ENCODE measurements around the gene TMEM91.

TMEM91 gene

GRCh38 chr19:41328157-41328841, 48.0 kb upstream of the TMEM91 start:
- peaks cover 28% of the 10 kb centered on the region for H3K79me2 ChIP-seq (ENCODE audit: insufficient read depth, low read length)
- H3K36me3 ChIP-seq (ENCODE audit: insufficient read depth, low read length), result peaks cover 42% of the 10 kb centered on the region; the same call in 1 of the 2 replicates
- H3F3A ChIP-seq (ENCODE audit: low read depth), result peaks cover 9% of the 10 kb centered on the region
- peak overlapping the region; percentile 72 for H3K9ac ChIP-seq (ENCODE audit: low read depth, low read length, poor library complexity, severe bottlenecking)
- no peaks in the 10 kb centered on the region for H3K27me3 ChIP-seq (ENCODE audit: insufficient read depth, low read length, poor library complexity, severe bottlenecking)
- H3K4me2 ChIP-seq (ENCODE audit: low read depth, low read length, poor library complexity, severe bottlenecking), result peak overlapping the region; percentile 99
- no peaks in the 10 kb centered on the region for H3K9me3 ChIP-seq (ENCODE audit: insufficient read depth, low read depth, low read length)
- H4K20me1 ChIP-seq (ENCODE audit: insufficient read depth, low read length, poor library complexity, severe bottlenecking), result peaks cover 22% of the 10 kb centered on the region
- no peaks in the 10 kb centered on the region for H3K9me2 ChIP-seq (replicated peaks; ENCODE audit: low read depth, low read length)
- TF ChIP-seq, protein P1, sequence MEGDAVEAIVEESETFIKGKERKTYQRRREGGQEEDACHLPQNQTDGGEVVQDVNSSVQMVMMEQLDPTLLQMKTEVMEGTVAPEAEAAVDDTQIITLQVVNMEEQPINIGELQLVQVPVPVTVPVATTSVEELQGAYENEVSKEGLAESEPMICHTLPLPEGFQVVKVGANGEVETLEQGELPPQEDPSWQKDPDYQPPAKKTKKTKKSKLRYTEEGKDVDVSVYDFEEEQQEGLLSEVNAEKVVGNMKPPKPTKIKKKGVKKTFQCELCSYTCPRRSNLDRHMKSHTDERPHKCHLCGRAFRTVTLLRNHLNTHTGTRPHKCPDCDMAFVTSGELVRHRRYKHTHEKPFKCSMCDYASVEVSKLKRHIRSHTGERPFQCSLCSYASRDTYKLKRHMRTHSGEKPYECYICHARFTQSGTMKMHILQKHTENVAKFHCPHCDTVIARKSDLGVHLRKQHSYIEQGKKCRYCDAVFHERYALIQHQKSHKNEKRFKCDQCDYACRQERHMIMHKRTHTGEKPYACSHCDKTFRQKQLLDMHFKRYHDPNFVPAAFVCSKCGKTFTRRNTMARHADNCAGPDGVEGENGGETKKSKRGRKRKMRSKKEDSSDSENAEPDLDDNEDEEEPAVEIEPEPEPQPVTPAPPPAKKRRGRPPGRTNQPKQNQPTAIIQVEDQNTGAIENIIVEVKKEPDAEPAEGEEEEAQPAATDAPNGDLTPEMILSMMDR (conservative IDR thresholded peaks at IDR 0.05; ENCODE audit: low read length), result no peak
- TF ChIP-seq EZH2phosphoT487 (IDR thresholded peaks at IDR 0.05; ENCODE audit: borderline replicate concordance), result no peak
- no peak overlapping the region for H2AFZ ChIP-seq (ENCODE audit: low read length)
- peaks cover 36% of the 10 kb centered on the region for H3K4me1 ChIP-seq (ENCODE audit: insufficient read depth, low read length, poor library complexity, severe bottlenecking)
- peak overlapping the region; percentile 72 for H3K4me3 ChIP-seq (ENCODE audit: low read length, poor library complexity, severe bottlenecking)

GRCh38 chr19:41328842-41329225, 47.5 kb upstream of the TMEM91 start:
- peak overlapping the region; percentile 72 for H3K4me3 ChIP-seq (ENCODE audit: low read length, poor library complexity, severe bottlenecking)

GRCh38 chr19:41330481-41330880, 45.9 kb upstream of the TMEM91 start:
- H3K9me2 ChIP-seq (replicated peaks; ENCODE audit: low read depth, low read length), result no peaks in the 10 kb centered on the region
- H2AFZ ChIP-seq (ENCODE audit: low read length), result no peak overlapping the region
- peaks cover 9% of the 10 kb centered on the region for H3F3A ChIP-seq (ENCODE audit: low read depth)
- TF ChIP-seq, protein P1 (conservative IDR thresholded peaks at IDR 0.05; ENCODE audit: low read length), result no peak
- no peak for TF ChIP-seq EZH2phosphoT487 (IDR thresholded peaks at IDR 0.05; ENCODE audit: borderline replicate concordance)
- peaks cover 34% of the 10 kb centered on the region for H3K79me2 ChIP-seq (ENCODE audit: insufficient read depth, low read length)
- no peaks in the 10 kb centered on the region for H3K27me3 ChIP-seq (ENCODE audit: insufficient read depth, low read length, poor library complexity, severe bottlenecking)
- peaks cover 59% of the 10 kb centered on the region; the same call in 1 of the 2 replicates for H3K36me3 ChIP-seq (ENCODE audit: insufficient read depth, low read length)
- no peak overlapping the region for H3K4me2 ChIP-seq (ENCODE audit: low read depth, low read length, poor library complexity, severe bottlenecking)
- H3K9me3 ChIP-seq (ENCODE audit: insufficient read depth, low read depth, low read length), result no peaks in the 10 kb centered on the region
- H3K9ac ChIP-seq (ENCODE audit: low read depth, low read length, poor library complexity, severe bottlenecking), result no peak overlapping the region
- H3K4me1 ChIP-seq (ENCODE audit: insufficient read depth, low read length, poor library complexity, severe bottlenecking), result peaks cover 35% of the 10 kb centered on the region
- H3K4me3 ChIP-seq (ENCODE audit: low read length, poor library complexity, severe bottlenecking), result no peak overlapping the region
- peaks cover 22% of the 10 kb centered on the region for H4K20me1 ChIP-seq (ENCODE audit: insufficient read depth, low read length, poor library complexity, severe bottlenecking)

More at GRCh38 chr19:41328842-41329225, 47.5 kb upstream of the TMEM91 start:
- H3F3A ChIP-seq (ENCODE audit: low read depth), result peaks cover 9% of the 10 kb centered on the region
- no peaks in the 10 kb centered on the region for H3K9me2 ChIP-seq (replicated peaks; ENCODE audit: low read depth, low read length)
- peaks cover 33% of the 10 kb centered on the region for H3K79me2 ChIP-seq (ENCODE audit: insufficient read depth, low read length)
- peaks cover 35% of the 10 kb centered on the region for H3K4me1 ChIP-seq (ENCODE audit: insufficient read depth, low read length, poor library complexity, severe bottlenecking)
- H3K27me3 ChIP-seq (ENCODE audit: insufficient read depth, low read length, poor library complexity, severe bottlenecking), result no peaks in the 10 kb centered on the region
- TF ChIP-seq, protein P1 (conservative IDR thresholded peaks at IDR 0.05; ENCODE audit: low read length), result no peak
- TF ChIP-seq EZH2phosphoT487 (IDR thresholded peaks at IDR 0.05; ENCODE audit: borderline replicate concordance), result no peak
- H4K20me1 ChIP-seq (ENCODE audit: insufficient read depth, low read length, poor library complexity, severe bottlenecking), result peaks cover 22% of the 10 kb centered on the region
- no peak overlapping the region for H2AFZ ChIP-seq (ENCODE audit: low read length)
- H3K9me3 ChIP-seq (ENCODE audit: insufficient read depth, low read depth, low read length), result no peaks in the 10 kb centered on the region
- H3K36me3 ChIP-seq (ENCODE audit: insufficient read depth, low read length), result peaks cover 48% of the 10 kb centered on the region; the same call in 1 of the 2 replicates
- peak overlapping the region; percentile 99 for H3K4me2 ChIP-seq (ENCODE audit: low read depth, low read length, poor library complexity, severe bottlenecking)
- peak overlapping the region; percentile 72 for H3K9ac ChIP-seq (ENCODE audit: low read depth, low read length, poor library complexity, severe bottlenecking)

Measured in Loucy (cell line).